K562 (cell line): Measurements from ENCODE around the gene OIT3.

Experiments used
- CTCF ChIP-seq, 3 experiments: IDR thresholded peaks in 2 of 3; conservative IDR thresholded peaks in 1 of 3; 2 replicates each; pipeline ENCODE4 v1.5.1; 2011 to 2012; ENCODE audit warnings: low read length in 3 of 3, mild to moderate bottlenecking in 3 of 3, control low read depth in 2 of 3, improper control_type of control experiment in 1 of 3, inconsistent platforms in 1 of 3, low read depth in 1 of 3, mixed read lengths in 1 of 3, moderate library complexity in 1 of 3; ENCODE audit not compliant: insufficient read depth in 2 of 3
- DPF2 ChIP-seq: fragments of 450-650 bp; IDR thresholded peaks from 2 replicates; pipeline ENCODE4 v1.6.1; 2016
- FOXM1 ChIP-seq, 2 experiments: fragments of 450-650 bp in 1 of 2; sonication (generic) in 1 of 2; formaldehyde crosslinking in 1 of 2; IDR thresholded peaks; 2 replicates each; pipeline versions ENCODE4 v1.6.1 to v1.9.0; 2017 to 2022; ENCODE audit warnings: low read depth in 2 of 2, mild to moderate bottlenecking in 2 of 2, missing genetic modification reagents in 1 of 2, moderate library complexity in 1 of 2
- GTF2E2 ChIP-seq: fragments of 200-800 bp; sonication (Bioruptor generic); IDR thresholded peaks from 2 replicates; pipeline ENCODE4 v1.6.1; 2016; ENCODE audit warnings: missing genetic modification characterization, missing compliant biosample characterization
- PHF21A ChIP-seq: fragments of 450-650 bp; IDR thresholded peaks from 2 replicates; pipeline ENCODE4 v1.6.1; 2017; ENCODE audit warnings: low read depth, borderline replicate concordance
- POLR2A ChIP-seq: fragments of 450-650 bp; conservative IDR thresholded peaks from 2 replicates; pipeline ENCODE4 v1.6.1; 2016
- POLR2AphosphoS5 ChIP-seq: IDR thresholded peaks from 2 replicates; pipeline ENCODE4 v1.6.1; 2011; ENCODE audit warnings: mild to moderate bottlenecking, low read depth, low read length, moderate library complexity; ENCODE audit not compliant: control insufficient read depth, insufficient read depth
- SMAD1 ChIP-seq: fragments of 150-350 bp; IDR thresholded peaks from 2 replicates; pipeline ENCODE4 v1.6.1; 2014; ENCODE audit warnings: low read length, low read depth; ENCODE audit not compliant: partially characterized antibody
- TF ChIP-seq, protein P1 (sequence below): sonication (generic); formaldehyde crosslinking; IDR thresholded peaks from 2 replicates; pipeline ENCODE4 v1.9.0; 2022; ENCODE audit warnings: mild to moderate bottlenecking, missing genetic modification reagents
- TF ChIP-seq, protein P2 (sequence below): sonication (generic); formaldehyde crosslinking; IDR thresholded peaks from 2 replicates; pipeline ENCODE4 v1.8.1; 2023; ENCODE audit warnings: mild to moderate bottlenecking, missing genetic modification reagents

GRCh38 chr10:72912736-72913135 is 19.2 kb downstream of the OIT3 start:
- TF ChIP-seq GTF2E2 (tag) (no peak), POLR2A (no peak), POLR2AphosphoS5 (no peak), SMAD1 (no peak), PHF21A (no peak), CTCF (IDR thresholded peaks at IDR 0.05 in 2 of 3, conservative IDR thresholded peaks at IDR 0.05 in 1 of 3; ENCODE audit: insufficient read depth in 2 of 3, low read depth in 1 of 3, low read length in 3 of 3) (no peak), FOXM1 (IDR thresholded peaks at IDR 0.05; ENCODE audit: low read depth) (no peak), FOXM1 (CRISPR knock-in tag; IDR thresholded peaks at IDR 0.05; ENCODE audit: low read depth) (no peak), DPF2 (no peak)
- TF ChIP-seq, protein P1, sequence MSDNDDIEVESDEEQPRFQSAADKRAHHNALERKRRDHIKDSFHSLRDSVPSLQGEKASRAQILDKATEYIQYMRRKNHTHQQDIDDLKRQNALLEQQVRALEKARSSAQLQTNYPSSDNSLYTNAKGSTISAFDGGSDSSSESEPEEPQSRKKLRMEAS (CRISPR knock-in tag), result no peak
- TF ChIP-seq, protein P2, sequence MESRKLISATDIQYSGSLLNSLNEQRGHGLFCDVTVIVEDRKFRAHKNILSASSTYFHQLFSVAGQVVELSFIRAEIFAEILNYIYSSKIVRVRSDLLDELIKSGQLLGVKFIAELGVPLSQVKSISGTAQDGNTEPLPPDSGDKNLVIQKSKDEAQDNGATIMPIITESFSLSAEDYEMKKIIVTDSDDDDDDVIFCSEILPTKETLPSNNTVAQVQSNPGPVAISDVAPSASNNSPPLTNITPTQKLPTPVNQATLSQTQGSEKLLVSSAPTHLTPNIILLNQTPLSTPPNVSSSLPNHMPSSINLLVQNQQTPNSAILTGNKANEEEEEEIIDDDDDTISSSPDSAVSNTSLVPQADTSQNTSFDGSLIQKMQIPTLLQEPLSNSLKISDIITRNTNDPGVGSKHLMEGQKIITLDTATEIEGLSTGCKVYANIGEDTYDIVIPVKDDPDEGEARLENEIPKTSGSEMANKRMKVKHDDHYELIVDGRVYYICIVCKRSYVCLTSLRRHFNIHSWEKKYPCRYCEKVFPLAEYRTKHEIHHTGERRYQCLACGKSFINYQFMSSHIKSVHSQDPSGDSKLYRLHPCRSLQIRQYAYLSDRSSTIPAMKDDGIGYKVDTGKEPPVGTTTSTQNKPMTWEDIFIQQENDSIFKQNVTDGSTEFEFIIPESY (CRISPR knock-in tag), result no peak
